ENCODE data around the gene VEPH1.

VEPH1 gene

DNA sequence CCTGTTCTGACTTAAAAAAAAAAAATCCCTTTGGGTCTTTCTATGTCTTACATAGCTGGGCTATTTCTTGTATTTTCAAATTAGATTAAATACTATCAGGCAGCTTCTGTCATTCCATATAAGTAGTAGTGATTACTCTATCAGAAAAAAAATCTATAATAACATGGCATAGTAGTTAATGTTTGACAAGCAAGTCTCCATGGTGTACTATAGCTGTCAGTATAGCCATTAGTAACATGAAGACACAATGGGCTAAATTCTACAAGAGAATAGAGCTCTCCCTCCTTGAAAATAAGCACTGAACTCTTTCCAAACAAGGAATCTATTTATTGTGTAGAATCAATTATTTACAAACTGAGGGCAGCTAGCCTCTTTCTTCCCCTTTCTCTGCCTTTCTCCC is 19.4 kb upstream of the VEPH1 start:
- DNase-seq = no peak

- DNase-seq = no peak
These were observed 17.4 kb upstream of the VEPH1 start for GRCh38 chr3:157520485-157521150.

GRCh38 chr3:157518881-157519280 is 15.7 kb upstream of the VEPH1 start:
- no peak for DNase-seq

DNA sequence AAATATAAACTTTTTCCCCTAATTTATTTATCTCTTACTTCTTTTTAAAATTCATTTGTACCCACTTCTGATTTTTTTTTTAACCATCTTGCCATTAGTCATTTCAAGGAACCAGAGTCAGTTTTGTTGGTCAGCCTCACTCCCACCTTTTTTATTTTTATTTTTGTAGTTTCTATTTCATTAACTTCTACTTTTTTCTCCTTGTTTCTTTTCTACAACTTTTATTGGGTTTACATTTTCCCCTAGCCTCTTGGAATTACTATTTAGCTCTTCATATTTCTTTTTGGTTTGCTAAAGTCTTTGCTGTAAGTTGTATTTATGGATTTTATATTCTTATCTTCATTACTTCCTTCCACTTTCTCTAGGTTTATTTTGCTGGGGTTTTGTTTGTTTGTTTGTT is 13.7 kb upstream of the VEPH1 start:
- DNase-seq = no peak

DNA sequence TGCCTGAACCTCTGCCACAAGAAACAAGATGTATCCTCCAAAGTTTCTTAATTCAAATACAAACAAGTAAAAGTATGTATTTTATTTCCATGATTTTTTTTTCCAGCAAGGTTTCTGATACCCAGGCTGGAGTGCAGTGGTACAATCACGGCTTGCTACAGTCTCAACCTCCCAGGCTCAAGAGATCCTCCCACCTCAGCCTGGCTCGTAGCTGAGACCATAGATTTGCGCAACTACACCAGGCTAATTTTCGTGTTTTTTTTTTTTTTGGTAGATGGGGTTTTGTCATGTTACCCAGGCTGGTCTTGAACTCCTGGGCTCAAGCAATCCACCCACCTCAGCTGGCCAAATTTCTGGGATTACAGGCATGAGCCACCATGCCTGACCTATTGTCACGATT is 12.2 kb upstream of the VEPH1 start:
- no peak for DNase-seq

DNA sequence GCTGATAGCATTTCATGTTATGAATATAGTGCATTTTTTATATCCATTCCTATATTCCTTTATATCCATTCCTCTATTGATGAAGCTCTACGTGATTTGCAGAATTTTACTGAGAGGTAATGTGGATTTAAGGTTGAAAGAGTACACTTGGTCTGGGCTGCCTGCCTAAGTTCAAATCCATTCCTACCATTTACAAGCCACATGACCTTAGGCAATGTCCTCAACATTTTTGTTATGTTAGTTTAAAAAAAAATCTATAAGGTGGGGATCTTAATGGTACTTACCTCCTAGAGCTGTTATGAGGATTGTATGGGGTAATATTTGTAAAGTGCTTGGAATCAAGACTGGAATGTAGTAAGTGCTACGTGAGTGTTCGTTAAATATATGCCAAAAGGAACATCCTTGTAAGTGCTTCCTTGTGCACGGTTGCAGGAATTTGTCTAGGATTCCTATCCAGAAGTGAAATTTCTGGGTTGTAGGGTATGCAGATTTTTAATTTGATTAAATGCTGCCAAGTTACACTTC is 11.2 kb upstream of the VEPH1 start:
- no peak for DNase-seq

GRCh38 chr3:157513585-157513984 is 10.4 kb upstream of the VEPH1 start:
- no peak for DNase-seq

- DNase-seq = no peak
These were observed 9.3 kb upstream of the VEPH1 start for GRCh38 chr3:157512534-157512933.

- DNase-seq = no peak
These were observed 5.2 kb upstream of the VEPH1 start for GRCh38 chr3:157508461-157508860.

- DNase-seq = no peak
These were observed 1.4 kb downstream of the VEPH1 start for GRCh38 chr3:157501863-157502262.

DNA sequence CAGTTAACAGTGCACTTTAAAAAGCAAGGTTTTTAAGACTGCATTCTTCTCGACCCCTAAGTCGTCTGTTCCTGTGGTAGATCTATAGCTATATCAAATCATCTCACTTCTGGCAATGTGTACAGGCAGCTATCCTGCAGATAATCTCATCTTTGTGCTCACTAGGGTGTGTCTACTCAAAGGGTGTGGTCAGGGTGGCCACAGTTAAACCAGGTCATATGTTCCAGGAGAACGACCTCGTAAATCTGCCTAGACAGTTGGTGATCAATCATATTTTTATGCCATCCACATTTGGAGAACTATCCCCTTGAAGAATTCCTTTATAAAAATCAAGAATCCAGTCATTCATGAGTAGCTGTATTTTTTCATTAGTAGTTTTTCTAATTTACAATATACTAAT is 3.0 kb downstream of the VEPH1 start:
- peak; percentile 37 for DNase-seq

- DNase-seq = peak; percentile 28
These were observed 3.8 kb downstream of the VEPH1 start for GRCh38 chr3:157499342-157499963.

DNA sequence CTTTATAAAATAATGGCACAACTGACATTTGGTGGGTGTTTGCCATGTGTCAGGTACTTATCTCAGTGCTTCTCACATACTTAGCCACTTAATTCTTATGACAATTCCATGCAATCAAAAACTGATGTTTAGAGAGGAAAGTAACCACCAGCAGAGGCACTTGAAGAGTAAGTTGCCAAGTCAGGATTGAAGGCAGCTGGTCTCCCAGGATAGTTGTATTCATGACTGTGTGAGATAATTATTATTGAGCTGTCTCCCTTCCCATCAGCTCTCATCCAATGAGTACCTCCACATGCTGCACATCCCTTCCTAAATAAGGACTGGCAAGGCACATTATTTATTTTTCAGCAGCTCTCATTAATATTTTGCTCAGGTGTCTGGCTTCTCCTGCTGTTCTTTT is 4.8 kb downstream of the VEPH1 start:
- DNase-seq = no peak

DNA sequence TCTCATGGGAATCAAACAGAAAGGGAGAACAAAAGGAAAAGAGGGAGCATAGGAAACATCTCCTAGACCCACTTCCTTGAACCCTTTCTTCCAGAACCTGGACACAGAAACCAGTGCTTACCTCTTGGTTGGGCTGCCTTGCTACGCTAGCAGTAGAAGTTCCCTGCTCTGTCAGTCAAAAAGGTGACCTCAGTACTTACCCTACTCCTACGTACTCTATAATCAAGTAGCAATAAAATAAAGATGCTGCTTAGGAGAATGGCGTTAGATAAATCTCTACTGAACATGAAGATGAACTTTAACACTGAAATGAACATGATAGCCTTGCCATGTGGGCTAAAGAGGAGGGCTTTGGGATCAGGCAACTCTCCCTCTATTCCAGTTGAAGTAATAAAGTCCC is 7.4 kb downstream of the VEPH1 start:
- DNase-seq = no peak

- DNase-seq = peak; percentile 21
These were observed 8.5 kb downstream of the VEPH1 start for GRCh38 chr3:157494581-157495281.

DNA sequence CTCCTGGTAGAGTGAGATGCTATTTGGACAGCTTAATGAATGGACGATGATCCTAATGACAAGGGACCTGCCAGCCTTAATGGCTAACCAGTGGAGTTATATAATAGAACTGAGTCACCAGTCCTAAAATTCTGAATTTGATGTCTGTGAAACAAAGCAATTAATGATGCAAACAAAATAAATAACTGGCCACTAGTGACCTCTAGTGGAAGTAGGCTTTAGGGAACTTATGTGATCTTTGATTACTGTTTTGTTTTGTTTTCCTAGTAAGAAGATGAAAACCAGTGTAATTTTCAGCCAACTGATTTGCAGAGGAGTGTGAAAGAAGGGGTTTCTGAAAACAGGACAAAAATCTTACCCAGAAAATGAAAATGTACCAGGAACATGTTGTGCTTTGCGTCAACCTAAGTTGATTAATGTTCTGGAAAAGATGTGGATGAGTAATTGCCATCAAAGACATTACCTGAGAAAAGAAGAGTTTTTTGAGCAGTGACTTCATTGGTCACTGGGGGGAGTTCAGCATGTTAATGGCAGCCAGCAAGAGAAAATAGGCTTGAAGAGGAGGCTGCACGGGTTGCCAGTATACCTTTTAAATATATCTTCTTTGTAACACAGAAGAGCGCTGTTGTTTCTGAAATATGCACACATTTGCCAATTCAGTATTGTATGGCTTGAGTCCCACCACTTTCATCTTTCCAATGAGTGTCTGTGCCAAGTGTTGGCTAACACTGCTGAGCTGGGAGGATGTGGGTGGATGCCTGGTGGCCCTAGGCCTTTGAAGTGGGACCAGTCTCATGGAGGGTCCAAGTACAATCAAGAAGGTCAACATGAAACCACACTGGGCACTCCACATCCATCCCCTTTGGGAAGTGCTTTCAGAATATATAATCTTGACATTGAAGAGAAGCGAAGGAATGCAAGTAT is 9.3 kb downstream of the VEPH1 start:
- peak; percentile 72 for DNase-seq

GRCh38 chr3:157491136-157491535 is 12.1 kb downstream of the VEPH1 start:
- DNase-seq = no peak

- DNase-seq = no peak
These were observed 15.1 kb downstream of the VEPH1 start for GRCh38 chr3:157488144-157488543.

- DNase-seq = peak; percentile 40
These were observed 15.9 kb downstream of the VEPH1 start for GRCh38 chr3:157487339-157487738.

GRCh38 chr3:157479464-157480243 is 23.6 kb downstream of the VEPH1 start:
- no peak for DNase-seq

GRCh38 chr3:157477441-157477840 is 25.8 kb downstream of the VEPH1 start:
- DNase-seq = no peak

DNA sequence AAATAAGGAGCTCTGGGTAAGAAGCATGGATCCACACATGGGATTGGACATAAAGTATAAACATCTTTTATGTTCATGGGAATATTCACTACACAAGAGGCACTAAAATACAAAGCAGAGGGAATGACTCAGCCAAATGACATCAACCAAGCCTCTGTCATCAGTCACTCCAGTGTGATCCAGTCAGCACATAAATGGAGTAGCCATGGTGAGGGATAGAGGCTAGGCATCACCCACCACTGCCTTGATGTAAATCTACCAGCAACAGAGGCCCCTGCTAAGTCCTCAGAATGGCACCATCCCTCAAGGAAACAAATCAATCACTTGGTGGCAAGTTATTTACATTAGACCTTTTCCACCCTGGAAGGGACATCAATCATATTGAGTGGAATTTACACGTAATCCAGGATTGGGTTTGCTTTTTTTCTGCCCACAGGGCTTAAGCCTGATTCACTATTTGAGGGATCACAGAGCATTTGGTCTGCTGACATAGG is 27.2 kb downstream of the VEPH1 start:
- DNase-seq = no peak
